ENCODE measurements around the gene PNMT.

GRCh38 chr17:39684369-39685192 lies 16.3 kb downstream of the PNMT start:
- TF ChIP-seq CTCF (conservative IDR thresholded peaks at IDR 0.05; ENCODE audit: low read depth, low read length): no peak
- TF ChIP-seq POLR2A (IDR thresholded peaks at IDR 0.05; ENCODE audit: low read depth, low read length): no peak
- TF ChIP-seq RFX5 (IDR thresholded peaks at IDR 0.05; ENCODE audit: low read depth, low read length): no peak
- no peak for TF ChIP-seq USF2 (IDR thresholded peaks at IDR 0.05; ENCODE audit: low read depth, low read length)
- no peak for TF ChIP-seq RCOR1 (IDR thresholded peaks at IDR 0.05; ENCODE audit: insufficient replicate concordance, low read length)
- no peak for TF ChIP-seq ELK1 (IDR thresholded peaks at IDR 0.05; ENCODE audit: borderline replicate concordance, low read depth, low read length)
- TF ChIP-seq BHLHE40 (IDR thresholded peaks at IDR 0.05; ENCODE audit: low read depth, low read length): no peak
- no peak for TF ChIP-seq SMC3 (IDR thresholded peaks at IDR 0.05; ENCODE audit: low read depth, low read length)
- no peak for TF ChIP-seq MXI1 (IDR thresholded peaks at IDR 0.05; ENCODE audit: borderline replicate concordance, low read depth, low read length)
- no peak for TF ChIP-seq RAD21 (IDR thresholded peaks at IDR 0.05; ENCODE audit: low read length)

Measured in IMR-90 (cell line).